Stomach (tissue), 9 donors: ENCODE results near the gene PTPRM. TPM values are rescaled to one million over a fixed set of nuclear protein-coding genes. Genes with fewer than 3 reads are reported as not detected.

Source experiments
- DNase-seq, 2 donors: peaks; one replicate each; pipeline versions ENCODE4 v3.0.0 to v3.0.0-alpha.2; 2013 to 2019
- H3K27ac ChIP-seq, 5 donors: fragments of 200-600 bp in 4 of 5; sonication (generic) in 4 of 5; one replicate each; pipeline ENCODE4 v1.5.1; 2013 to 2019; ENCODE audit warnings: mild to moderate bottlenecking in 1 of 5, moderate library complexity in 1 of 5
- H3K27me3 ChIP-seq, 3 donors: fragments of 200-600 bp; sonication (generic); one replicate each; pipeline ENCODE4 v1.5.1; 2017 to 2019; ENCODE audit warnings: mixed run types in 1 of 3
- H3K36me3 ChIP-seq, 4 donors: fragments of 200-600 bp; sonication (generic); 1 replicate in 3 of 4; 2 replicates in 1 of 4; pipeline ENCODE4 v1.5.1; 2016 to 2019
- H3K4me1 ChIP-seq, 4 donors: fragments of 200-600 bp; sonication (generic); one replicate each; pipeline ENCODE4 v1.5.1; 2016 to 2019
- H3K4me3 ChIP-seq, 4 donors: fragments of 200-600 bp; sonication (generic) in 3 of 4; one replicate each; pipeline ENCODE4 v1.5.1; 2016 to 2019; ENCODE audit warnings: mild to moderate bottlenecking in 1 of 4
- H3K9me3 ChIP-seq, 4 donors: fragments of 200-600 bp; sonication (generic); one replicate each; pipeline ENCODE4 v1.5.1; 2016 to 2019
- EP300 ChIP-seq: sonication (generic); formaldehyde crosslinking; IDR thresholded peaks from one replicate; pipeline ENCODE4 v1.6.1; 2017; ENCODE audit warnings: antibody characterized with exemption
- POLR2A ChIP-seq, 4 donors: fragments of 450-650 bp; IDR thresholded peaks; one replicate each; pipeline ENCODE4 v1.6.1; 2016; ENCODE audit warnings: antibody characterized with exemption in 4 of 4, control low read depth in 2 of 4, mild to moderate bottlenecking in 1 of 4, moderate library complexity in 1 of 4
- POLR2AphosphoS5 ChIP-seq, 3 donors: sonication (generic); formaldehyde crosslinking; IDR thresholded peaks; one replicate each; pipeline ENCODE4 v1.6.1; 2016; ENCODE audit warnings: antibody characterized with exemption in 3 of 3
- WGBS, 5 donors: extraction: QIAGEN DNeasy Blood & Tissue Kit in 3 of 5; methylation state at CpG; one replicate each; pipeline versions ENCODE4 v1.1.5 to v1.1.7; 2013 to 2018; 5-methylcytosine and 5-hydroxymethylcytosine counted together
- intact Hi-C: fragments of 100-400 bp; cut with DNase I; formaldehyde crosslinking; loops from one replicate; pipeline ENCODE4 v1.15.1; 2023; ENCODE audit warnings: low total_unique reads
- polyA plus RNA-seq, 3 donors: library from polyadenylated mRNA; stranded (reverse); fragments of 200-250 nt; gene quantifications; one replicate each; pipeline ENCODE4 v1.2.3, GENCODE V29; 2013
- total RNA-seq, 5 donors: library from RNA; depleted of rRNA; stranded (reverse); fragments of >200 nt; gene quantifications; one replicate each; pipeline versions ENCODE4 v1.1.0 to v1.2.3, GENCODE V29; 2014 to 2016
- TF ChIP-seq, protein P1 (sequence below), 7 experiments: fragments of 450-650 bp in 4 of 7; fragments of 200-600 bp in 3 of 7; sonication (generic) in 3 of 7; IDR thresholded peaks; one replicate each; pipeline ENCODE4 v1.5.1; 2016 to 2019; ENCODE audit warnings: antibody characterized with exemption in 7 of 7, control low read depth in 2 of 7, mild to moderate bottlenecking in 1 of 7
- donor health status: healthy with polysubstance abuse.
- donor health status: Bipolar disorder and iron deficiency.
- donor health status: healthy.

Gene PTPRM
- total and polyA plus RNA-seq, 8 donors: 7.5 to 246 (median 58.2) TPM

GRCh38 chr18:7596147-7596546 is 29.0 kb downstream of the PTPRM start:
- H3K4me3 ChIP-seq: no peak overlapping the region
- DNase-seq: no peak
- no peaks in the 10 kb centered on the region for H3K27me3 ChIP-seq
- no peaks in the 10 kb centered on the region for H3K36me3 ChIP-seq
- H3K4me1 ChIP-seq: peaks cover 0 to 56% (median 10%) of the 10 kb centered on the region in 4 donors
- no peaks in the 10 kb centered on the region for H3K9me3 ChIP-seq
- H3K27ac ChIP-seq: no peak overlapping the region
- TF ChIP-seq, protein P1, sequence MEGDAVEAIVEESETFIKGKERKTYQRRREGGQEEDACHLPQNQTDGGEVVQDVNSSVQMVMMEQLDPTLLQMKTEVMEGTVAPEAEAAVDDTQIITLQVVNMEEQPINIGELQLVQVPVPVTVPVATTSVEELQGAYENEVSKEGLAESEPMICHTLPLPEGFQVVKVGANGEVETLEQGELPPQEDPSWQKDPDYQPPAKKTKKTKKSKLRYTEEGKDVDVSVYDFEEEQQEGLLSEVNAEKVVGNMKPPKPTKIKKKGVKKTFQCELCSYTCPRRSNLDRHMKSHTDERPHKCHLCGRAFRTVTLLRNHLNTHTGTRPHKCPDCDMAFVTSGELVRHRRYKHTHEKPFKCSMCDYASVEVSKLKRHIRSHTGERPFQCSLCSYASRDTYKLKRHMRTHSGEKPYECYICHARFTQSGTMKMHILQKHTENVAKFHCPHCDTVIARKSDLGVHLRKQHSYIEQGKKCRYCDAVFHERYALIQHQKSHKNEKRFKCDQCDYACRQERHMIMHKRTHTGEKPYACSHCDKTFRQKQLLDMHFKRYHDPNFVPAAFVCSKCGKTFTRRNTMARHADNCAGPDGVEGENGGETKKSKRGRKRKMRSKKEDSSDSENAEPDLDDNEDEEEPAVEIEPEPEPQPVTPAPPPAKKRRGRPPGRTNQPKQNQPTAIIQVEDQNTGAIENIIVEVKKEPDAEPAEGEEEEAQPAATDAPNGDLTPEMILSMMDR (IDR thresholded peaks at IDR 0.05): no peak
- TF ChIP-seq POLR2AphosphoS5 (IDR thresholded peaks at IDR 0.05): no peak
- no peak for TF ChIP-seq EP300
- TF ChIP-seq POLR2A (IDR thresholded peaks at IDR 0.05): no peak
- intact Hi-C loops: no loop called here
- 85 to 90% (median 89%) methylated on average over 4 of the region's 4 CpGs for WGBS, 5 donors

- DNase-seq: no peak
- Histone ChIP-seq H3K27ac (no peak overlapping the region), H3K4me3 (no peak overlapping the region), H3K9me3 (no peaks in the 10 kb centered on the region), H3K36me3 (no peaks in the 10 kb centered on the region), H3K27me3 (no peaks in the 10 kb centered on the region), H3K4me1 (peaks cover 0 to 44% (median 8%) of the 10 kb centered on the region in 4 donors)
- intact Hi-C loops: no loop called here
- 90 to 95% (median 92%) methylated on average over 3 of the region's 3 CpGs for whole genome bisulfite sequencing, 5 donors
- TF ChIP-seq EP300: no peak
- no peak for TF ChIP-seq POLR2A (IDR thresholded peaks at IDR 0.05)
- TF ChIP-seq POLR2AphosphoS5 (IDR thresholded peaks at IDR 0.05): no peak
- TF ChIP-seq, protein P1 (IDR thresholded peaks at IDR 0.05): no peak
These were observed 30.4 kb downstream of the PTPRM start for GRCh38 chr18:7597500-7597899.

DNA sequence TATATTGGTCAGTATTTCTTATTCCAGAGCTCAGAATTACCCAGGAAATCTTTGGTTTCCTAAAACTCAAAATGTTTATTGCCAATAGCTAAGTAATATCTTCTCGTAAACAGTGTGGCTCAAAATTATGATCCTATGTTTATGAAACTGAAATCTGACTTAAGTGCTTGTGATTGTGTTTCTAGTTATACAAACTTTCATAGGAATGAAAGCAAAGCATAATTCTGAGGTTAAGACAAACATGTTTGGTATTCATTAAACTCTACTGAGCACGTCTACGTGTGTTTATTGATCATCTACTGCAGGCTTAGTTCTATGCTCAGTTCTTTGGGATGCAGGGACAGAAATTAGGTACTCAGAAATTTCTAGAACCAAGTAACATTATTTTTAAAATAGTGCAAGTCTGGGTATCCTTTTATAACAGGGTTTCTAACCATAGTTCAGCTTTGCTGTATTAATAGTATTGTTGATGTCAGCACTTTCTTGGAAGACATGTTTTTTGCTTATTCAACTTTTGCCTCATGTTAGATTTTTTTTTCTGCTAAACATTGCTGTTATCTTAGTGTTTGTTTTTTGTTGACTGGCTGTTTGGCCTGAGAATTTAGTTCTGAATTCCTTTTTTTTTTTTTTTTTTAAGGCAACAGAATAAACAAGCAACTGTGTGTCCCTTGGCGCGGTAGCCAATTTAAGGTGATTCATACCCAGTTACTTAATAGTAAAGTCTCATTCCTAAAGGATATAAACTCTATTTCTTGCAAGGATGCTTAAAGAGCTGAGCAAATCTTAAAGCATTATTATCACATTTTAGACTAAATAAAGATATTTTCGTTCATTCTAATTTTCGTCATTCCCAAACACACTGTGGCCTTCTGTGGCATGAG is 31.3 kb downstream of the PTPRM start:
- no peak for TF ChIP-seq POLR2A (IDR thresholded peaks at IDR 0.05)
- TF ChIP-seq, protein P1 (IDR thresholded peaks at IDR 0.05): no peak
- Histone ChIP-seq H3K4me1 (peaks cover 0 to 37% (median 8%) of the 10 kb centered on the region in 4 donors), H3K4me3 (no peak overlapping the region), H3K36me3 (no peaks in the 10 kb centered on the region), H3K27me3 (no peaks in the 10 kb centered on the region), H3K9me3 (no peaks in the 10 kb centered on the region), H3K27ac (no peak overlapping the region)
- WGBS, 5 donors: 70 to 79% (median 77%) methylated on average over 7 of the region's 7 CpGs
- no peak for DNase-seq
- intact Hi-C loops: no loop called here

GRCh38 chr18:7600036-7600435 is 32.9 kb downstream of the PTPRM start:
- no peak overlapping the region for H3K4me3 ChIP-seq
- whole genome bisulfite sequencing, 5 donors: 90 to 97% (median 95%) methylated on average over 6 of the region's 6 CpGs

More at GRCh38 chr18:7600036-7600435, 32.9 kb downstream of the PTPRM start:
- H3K9me3 ChIP-seq: no peaks in the 10 kb centered on the region
- intact Hi-C loops: no loop called here
- peaks cover 0 to 44% (median 8%) of the 10 kb centered on the region in 4 donors for H3K4me1 ChIP-seq
- TF ChIP-seq POLR2AphosphoS5 (IDR thresholded peaks at IDR 0.05) (no peak), POLR2A (IDR thresholded peaks at IDR 0.05) (no peak), EP300 (no peak)
- TF ChIP-seq, protein P1 (IDR thresholded peaks at IDR 0.05): no peak
- no peaks in the 10 kb centered on the region for H3K27me3 ChIP-seq
- no peak for DNase-seq
- no peaks in the 10 kb centered on the region for H3K36me3 ChIP-seq
- H3K27ac ChIP-seq: no peak overlapping the region
